HG03442 (cell line): ENCODE data around the gene ZBTB43.

Experiments
- ATAC-seq: cut with Tn5 transposase; IDR thresholded peaks from one replicate; pipeline ENCODE4 v1.9.1; 2021; ENCODE audit warnings: mild to moderate bottlenecking, moderate library complexity; ENCODE audit not compliant: unreplicated experiment

The ZBTB43 gene

GRCh38 chr9:126885131-126885641 is 80.3 kb downstream of the ZBTB43 start:
- no peak for ATAC-seq

GRCh38 chr9:126886034-126886822 is 81.4 kb downstream of the ZBTB43 start:
- ATAC-seq: no peak

DNA sequence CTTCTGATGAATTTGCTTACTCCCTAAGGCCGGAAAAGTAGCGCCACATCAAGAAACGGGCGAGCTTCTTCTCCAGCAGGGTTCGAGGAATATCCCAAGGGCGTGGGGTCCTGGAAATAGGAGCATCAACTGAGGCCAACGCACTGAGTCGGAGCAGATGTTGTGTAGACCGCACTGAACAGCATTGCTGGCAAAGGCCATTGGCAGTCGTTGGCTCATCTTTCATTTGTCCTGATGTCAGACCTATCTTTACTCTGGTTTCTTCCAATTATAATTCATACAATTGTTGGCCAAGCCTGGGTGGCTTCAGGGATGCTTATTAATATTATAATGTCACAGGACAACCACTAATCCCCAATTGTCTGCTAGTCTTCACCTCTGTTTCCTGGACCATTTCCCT is 82.1 kb downstream of the ZBTB43 start:
- ATAC-seq: no peak
